WTC11 (cell line): ENCODE results near the gene CAMTA1. TPM values are rescaled to one million over a fixed set of nuclear protein-coding genes. Genes with fewer than 3 reads are reported as not detected.

Experiments used
- ATAC-seq: fragments of 200-7000 bp; cut with Tn5 transposase; 2 replicates; pipeline ENCODE4 v1.10.0; 2021; ENCODE audit warnings: mild to moderate bottlenecking, moderate library complexity
- CTCF ChIA-PET: fragments of 300-600 bp; sonication (Branson Sonifier 250); formaldehyde crosslinking; loops from one replicate; lab custom pipeline; 2021; ENCODE audit warnings: antibody characterized with exemption; lab: Charles Lee
- POLR2A ChIA-PET: fragments of 350-600 bp; sonication (Branson Sonifier 250); formaldehyde crosslinking; loops from one replicate; lab custom pipeline; 2021; ENCODE audit warnings: antibody characterized with exemption; lab: Charles Lee
- DNase-seq: peaks from one replicate; pipeline ENCODE4 v3.0.0; 2021; ENCODE audit warnings: low spot score
- H3K27ac Mint-ChIP-seq: 2 replicates; pipeline ENCODE4 v1.8.0; 2021; ENCODE audit warnings: mixed read lengths
- H3K27me3 Mint-ChIP-seq: 2 replicates; pipeline ENCODE4 v1.8.0; 2021; ENCODE audit warnings: low read depth, mild to moderate bottlenecking, moderate library complexity, mixed read lengths
- H3K36me3 Mint-ChIP-seq: 2 replicates; pipeline ENCODE4 v1.8.0; 2021; ENCODE audit warnings: mixed read lengths
- H3K4me1 Mint-ChIP-seq: 2 replicates; pipeline ENCODE4 v1.8.0; 2022; ENCODE audit warnings: mixed read lengths
- H3K4me3 Mint-ChIP-seq: 2 replicates; pipeline ENCODE4 v1.8.0; 2021; ENCODE audit warnings: mild to moderate bottlenecking, moderate library complexity, mixed read lengths
- H3K9me3 Mint-ChIP-seq: 2 replicates; pipeline ENCODE4 v1.8.0; 2021; ENCODE audit warnings: mixed read lengths
- AR ChIP-seq: fragments of 250-450 bp; sonication (Bioruptor Pico); IDR thresholded peaks from 2 replicates; pipeline ENCODE4 v1.9.0; 2021; ENCODE audit warnings: mild to moderate bottlenecking
- ATF1 ChIP-seq: sonication (generic); formaldehyde crosslinking; IDR thresholded peaks from 2 replicates; pipeline ENCODE4 v1.8.1; 2023; ENCODE audit warnings: mild to moderate bottlenecking, moderate library complexity, missing genetic modification reagents
- ATF3 ChIP-seq: sonication (generic); formaldehyde crosslinking; conservative IDR thresholded peaks from 2 replicates; pipeline ENCODE4 v1.8.1; 2022; ENCODE audit warnings: mild to moderate bottlenecking, missing genetic modification reagents
- CREB1 ChIP-seq: sonication (generic); formaldehyde crosslinking; IDR thresholded peaks from 2 replicates; pipeline ENCODE4 v1.8.0; 2023; ENCODE audit warnings: mild to moderate bottlenecking, missing genetic modification reagents
- E2F1 ChIP-seq: sonication (generic); formaldehyde crosslinking; IDR thresholded peaks from 2 replicates; pipeline ENCODE4 v1.8.0; 2022; ENCODE audit warnings: mild to moderate bottlenecking, missing genetic modification reagents
- FOXK1 ChIP-seq: sonication (generic); formaldehyde crosslinking; IDR thresholded peaks from 2 replicates; pipeline ENCODE4 v1.8.0; 2022; ENCODE audit warnings: mild to moderate bottlenecking, moderate library complexity, missing genetic modification reagents
- GRHL2 ChIP-seq: fragments of 250-450 bp; sonication (Bioruptor Pico); IDR thresholded peaks from 2 replicates; pipeline ENCODE4 v1.8.0; 2022; ENCODE audit warnings: mild to moderate bottlenecking, moderate library complexity; ENCODE audit not compliant: insufficient replicate concordance, severe bottlenecking
- KAT7 ChIP-seq: sonication (generic); formaldehyde crosslinking; IDR thresholded peaks from 2 replicates; pipeline ENCODE4 v1.8.1; 2023; ENCODE audit warnings: missing genetic modification reagents, mild to moderate bottlenecking, borderline replicate concordance
- NR1H2 ChIP-seq: sonication (generic); formaldehyde crosslinking; IDR thresholded peaks from 2 replicates; pipeline ENCODE4 v1.9.0; 2021; ENCODE audit warnings: mild to moderate bottlenecking, moderate library complexity, missing genetic modification reagents
- PRRX2 ChIP-seq: fragments of 250-450 bp; sonication (Bioruptor Pico); IDR thresholded peaks from 2 replicates; pipeline ENCODE4 v1.8.0; 2021; ENCODE audit warnings: mild to moderate bottlenecking
- RORB ChIP-seq: fragments of 250-450 bp; sonication (Bioruptor Pico); IDR thresholded peaks from 2 replicates; pipeline ENCODE4 v1.9.0; 2021; ENCODE audit warnings: mild to moderate bottlenecking
- SMAD4 ChIP-seq: sonication (generic); formaldehyde crosslinking; IDR thresholded peaks from 2 replicates; pipeline ENCODE4 v1.8.0; 2022; ENCODE audit warnings: mild to moderate bottlenecking, missing genetic modification reagents
- SOX15 ChIP-seq: fragments of 250-450 bp; sonication (Bioruptor Pico); IDR thresholded peaks from 2 replicates; pipeline ENCODE4 v1.9.0; 2021; ENCODE audit warnings: mild to moderate bottlenecking
- SP1 ChIP-seq: sonication (generic); formaldehyde crosslinking; conservative IDR thresholded peaks from 2 replicates; pipeline ENCODE4 v1.8.1; 2022; ENCODE audit warnings: missing genetic modification reagents
- TCF7 ChIP-seq: sonication (generic); formaldehyde crosslinking; IDR thresholded peaks from 2 replicates; pipeline ENCODE4 v1.8.0; 2022; ENCODE audit warnings: mild to moderate bottlenecking, low read depth, missing genetic modification reagents, moderate library complexity
- USF1 ChIP-seq: sonication (generic); formaldehyde crosslinking; IDR thresholded peaks from 2 replicates; pipeline ENCODE4 v1.8.0; 2022; ENCODE audit warnings: mild to moderate bottlenecking, missing genetic modification reagents
- USF2 ChIP-seq: sonication (generic); formaldehyde crosslinking; IDR thresholded peaks from 2 replicates; pipeline ENCODE4 v1.8.1; 2023; ENCODE audit warnings: mild to moderate bottlenecking, missing genetic modification reagents, moderate library complexity
- ZNF263 ChIP-seq: sonication (generic); formaldehyde crosslinking; IDR thresholded peaks from 2 replicates; pipeline ENCODE4 v1.8.1; 2022; ENCODE audit warnings: low read depth, mild to moderate bottlenecking, moderate library complexity, missing genetic modification reagents
- ZNF423 ChIP-seq: fragments of 250-450 bp; sonication (Bioruptor Pico); IDR thresholded peaks from 2 replicates; pipeline ENCODE4 v2.1.2; 2022; ENCODE audit warnings: mild to moderate bottlenecking, moderate library complexity
- total RNA-seq: library from RNA; stranded (reverse); gene quantifications from 3 replicates; pipeline ENCODE4 v1.2.3, GENCODE V29; 2021
- TF ChIP-seq, protein P1 (sequence below): sonication (generic); formaldehyde crosslinking; IDR thresholded peaks from 2 replicates; pipeline ENCODE4 v1.8.1; 2022; ENCODE audit warnings: mild to moderate bottlenecking, missing genetic modification reagents, moderate library complexity, borderline replicate concordance
- TF ChIP-seq, protein P2 (sequence below): fragments of 250-450 bp; sonication (Bioruptor Pico); IDR thresholded peaks from 2 replicates; pipeline ENCODE4 v2.1.2; 2022; ENCODE audit warnings: mild to moderate bottlenecking, moderate library complexity
- TF ChIP-seq, protein P3 (sequence below): sonication (generic); formaldehyde crosslinking; IDR thresholded peaks from 2 replicates; pipeline ENCODE4 v1.8.1; 2023; ENCODE audit warnings: mild to moderate bottlenecking, moderate library complexity, missing genetic modification reagents
- TF ChIP-seq, protein P4 (sequence below): sonication (generic); formaldehyde crosslinking; IDR thresholded peaks from 2 replicates; pipeline ENCODE4 v1.8.1; 2022; ENCODE audit warnings: low read depth, missing genetic modification reagents, borderline replicate concordance

The CAMTA1 gene
- total RNA-seq, 1 experiment from 2014 or later, result 86.4 TPM

GRCh38 chr1:7464736-7465135 lies 679.5 kb downstream of the CAMTA1 start:
- DNase-seq (no peak), ATAC-seq (no peak)
- no peak overlapping the region for H3K4me3 Mint-ChIP-seq
- H3K27ac Mint-ChIP-seq, result no peak overlapping the region
- H3K27me3 Mint-ChIP-seq, result no peaks in the 10 kb centered on the region; the same call in 1 of the 2 replicates
- H3K4me1 Mint-ChIP-seq, result peaks cover 4% of the 10 kb centered on the region; the same call in 1 of the 2 replicates
- ChIA-PET CTCF (interaction anchor here (1.2 kb wide), 1 partner anchor 11 kb away, joined by 4 read pairs; no protein-coding TSS in a partner anchor), POLR2A (no interaction called here)
- no peaks in the 10 kb centered on the region for H3K36me3 Mint-ChIP-seq
- no peaks in the 10 kb centered on the region for H3K9me3 Mint-ChIP-seq
- TF ChIP-seq USF1 (CRISPR knock-in tag), result no peak
- no peak for TF ChIP-seq CREB1
- no peak for TF ChIP-seq PRRX2 (CRISPR knock-in tag)
- no peak for TF ChIP-seq ATF3 (CRISPR knock-in tag)
- TF ChIP-seq, protein P1, sequence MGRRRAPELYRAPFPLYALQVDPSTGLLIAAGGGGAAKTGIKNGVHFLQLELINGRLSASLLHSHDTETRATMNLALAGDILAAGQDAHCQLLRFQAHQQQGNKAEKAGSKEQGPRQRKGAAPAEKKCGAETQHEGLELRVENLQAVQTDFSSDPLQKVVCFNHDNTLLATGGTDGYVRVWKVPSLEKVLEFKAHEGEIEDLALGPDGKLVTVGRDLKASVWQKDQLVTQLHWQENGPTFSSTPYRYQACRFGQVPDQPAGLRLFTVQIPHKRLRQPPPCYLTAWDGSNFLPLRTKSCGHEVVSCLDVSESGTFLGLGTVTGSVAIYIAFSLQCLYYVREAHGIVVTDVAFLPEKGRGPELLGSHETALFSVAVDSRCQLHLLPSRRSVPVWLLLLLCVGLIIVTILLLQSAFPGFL, result no peak
- TF ChIP-seq KAT7 (CRISPR knock-in tag), result no peak
- no peak for TF ChIP-seq RORB (CRISPR knock-in tag)
- no peak for TF ChIP-seq E2F1 (CRISPR knock-in tag)
- TF ChIP-seq USF2 (CRISPR knock-in tag), result no peak
- TF ChIP-seq, protein P2, sequence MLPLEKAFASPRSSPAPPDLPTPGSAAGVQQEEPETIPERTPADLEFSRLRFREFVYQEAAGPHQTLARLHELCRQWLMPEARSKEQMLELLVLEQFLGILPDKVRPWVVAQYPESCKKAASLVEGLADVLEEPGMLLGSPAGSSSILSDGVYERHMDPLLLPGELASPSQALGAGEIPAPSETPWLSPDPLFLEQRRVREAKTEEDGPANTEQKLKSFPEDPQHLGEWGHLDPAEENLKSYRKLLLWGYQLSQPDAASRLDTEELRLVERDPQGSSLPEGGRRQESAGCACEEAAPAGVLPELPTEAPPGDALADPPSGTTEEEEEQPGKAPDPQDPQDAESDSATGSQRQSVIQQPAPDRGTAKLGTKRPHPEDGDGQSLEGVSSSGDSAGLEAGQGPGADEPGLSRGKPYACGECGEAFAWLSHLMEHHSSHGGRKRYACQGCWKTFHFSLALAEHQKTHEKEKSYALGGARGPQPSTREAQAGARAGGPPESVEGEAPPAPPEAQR, result no peak
- TF ChIP-seq SMAD4, result no peak
- TF ChIP-seq TCF7 (CRISPR knock-in tag), result no peak

GRCh38 chr1:7467476-7468175 lies 682.4 kb downstream of the CAMTA1 start:
- POLR2A ChIA-PET, result no interaction called here
- no peak for TF ChIP-seq ATF1
- TF ChIP-seq FOXK1 (CRISPR knock-in tag), result no peak
- TF ChIP-seq GRHL2 (CRISPR knock-in tag), result no peak
- TF ChIP-seq SP1 (CRISPR knock-in tag), result no peak
- no peak for TF ChIP-seq ZNF423 (CRISPR knock-in tag)
- TF ChIP-seq, protein P3, sequence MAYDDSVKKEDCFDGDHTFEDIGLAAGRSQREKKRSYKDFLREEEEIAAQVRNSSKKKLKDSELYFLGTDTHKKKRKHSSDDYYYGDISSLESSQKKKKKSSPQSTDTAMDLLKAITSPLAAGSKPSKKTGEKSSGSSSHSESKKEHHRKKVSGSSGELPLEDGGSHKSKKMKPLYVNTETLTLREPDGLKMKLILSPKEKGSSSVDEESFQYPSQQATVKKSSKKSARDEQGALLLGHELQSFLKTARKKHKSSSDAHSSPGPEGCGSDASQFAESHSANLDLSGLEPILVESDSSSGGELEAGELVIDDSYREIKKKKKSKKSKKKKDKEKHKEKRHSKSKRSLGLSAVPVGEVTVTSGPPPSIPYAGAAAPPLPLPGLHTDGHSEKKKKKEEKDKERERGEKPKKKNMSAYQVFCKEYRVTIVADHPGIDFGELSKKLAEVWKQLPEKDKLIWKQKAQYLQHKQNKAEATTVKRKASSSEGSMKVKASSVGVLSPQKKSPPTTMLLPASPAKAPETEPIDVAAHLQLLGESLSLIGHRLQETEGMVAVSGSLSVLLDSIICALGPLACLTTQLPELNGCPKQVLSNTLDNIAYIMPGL (CRISPR knock-in tag), result no peak
- TF ChIP-seq, protein P4, sequence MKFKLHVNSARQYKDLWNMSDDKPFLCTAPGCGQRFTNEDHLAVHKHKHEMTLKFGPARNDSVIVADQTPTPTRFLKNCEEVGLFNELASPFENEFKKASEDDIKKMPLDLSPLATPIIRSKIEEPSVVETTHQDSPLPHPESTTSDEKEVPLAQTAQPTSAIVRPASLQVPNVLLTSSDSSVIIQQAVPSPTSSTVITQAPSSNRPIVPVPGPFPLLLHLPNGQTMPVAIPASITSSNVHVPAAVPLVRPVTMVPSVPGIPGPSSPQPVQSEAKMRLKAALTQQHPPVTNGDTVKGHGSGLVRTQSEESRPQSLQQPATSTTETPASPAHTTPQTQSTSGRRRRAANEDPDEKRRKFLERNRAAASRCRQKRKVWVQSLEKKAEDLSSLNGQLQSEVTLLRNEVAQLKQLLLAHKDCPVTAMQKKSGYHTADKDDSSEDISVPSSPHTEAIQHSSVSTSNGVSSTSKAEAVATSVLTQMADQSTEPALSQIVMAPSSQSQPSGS (CRISPR knock-in tag), result no peak
- no peak for TF ChIP-seq ZNF263 (CRISPR knock-in tag)
- no peak for TF ChIP-seq AR (CRISPR knock-in tag)
- no peak for TF ChIP-seq RORB (CRISPR knock-in tag)
- TF ChIP-seq NR1H2 (CRISPR knock-in tag), result no peak
- no peak for TF ChIP-seq PRRX2 (CRISPR knock-in tag)
- no peak for TF ChIP-seq SOX15 (CRISPR knock-in tag)

More at GRCh38 chr1:7467476-7468175, 682.4 kb downstream of the CAMTA1 start:
- no peak for DNase-seq
- Mint-ChIP-seq H3K4me1 (no peaks in the 10 kb centered on the region), H3K36me3 (no peaks in the 10 kb centered on the region), H3K9me3 (no peaks in the 10 kb centered on the region), H3K27me3 (no peaks in the 10 kb centered on the region; the same call in 1 of the 2 replicates), H3K27ac (no peak overlapping the region), H3K4me3 (no peak overlapping the region)
- no peak for ATAC-seq
- CTCF ChIA-PET, result interaction anchor here (1.0 to 1.9 kb wide), 2 partner anchors 12 to 180 kb away, joined by 3 to 4 read pairs; no protein-coding TSS in a partner anchor
